HG03159 (cell line): ENCODE measurements around the gene NUP214.
"Not testable (repeated sequence)": the region's sequence is repeated elsewhere in the genome, so short reads cannot be mapped to it uniquely, and the experiment has no call there.

Experiments
- ATAC-seq: cut with Tn5 transposase; IDR thresholded peaks from one replicate; pipeline ENCODE4 v1.9.1; 2021; ENCODE audit warnings: mild to moderate bottlenecking, moderate library complexity; ENCODE audit not compliant: unreplicated experiment

The NUP214 gene

DNA sequence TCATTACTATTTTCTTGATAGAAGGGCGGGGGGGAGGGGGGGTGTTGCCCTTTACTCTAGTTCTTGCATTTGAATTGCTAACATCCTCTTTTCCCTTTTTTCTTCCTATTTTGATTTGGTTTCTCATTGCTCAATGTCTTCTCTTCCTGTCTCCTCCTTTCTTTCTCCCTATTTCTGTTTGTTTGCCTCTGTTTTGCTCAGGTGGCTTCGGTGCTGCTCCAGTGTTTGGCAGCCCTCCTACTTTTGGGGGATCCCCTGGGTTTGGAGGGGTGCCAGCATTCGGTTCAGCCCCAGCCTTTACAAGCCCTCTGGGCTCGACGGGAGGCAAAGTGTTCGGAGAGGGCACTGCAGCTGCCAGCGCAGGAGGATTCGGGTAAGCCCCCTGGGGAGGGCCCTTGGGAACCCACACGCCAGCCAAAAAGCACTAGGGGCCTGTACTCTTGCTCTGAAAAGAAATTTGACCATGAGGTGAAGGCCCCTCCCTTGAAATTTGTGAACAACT, 102.6 kb downstream of the NUP214 start:
- no peak for ATAC-seq

DNA sequence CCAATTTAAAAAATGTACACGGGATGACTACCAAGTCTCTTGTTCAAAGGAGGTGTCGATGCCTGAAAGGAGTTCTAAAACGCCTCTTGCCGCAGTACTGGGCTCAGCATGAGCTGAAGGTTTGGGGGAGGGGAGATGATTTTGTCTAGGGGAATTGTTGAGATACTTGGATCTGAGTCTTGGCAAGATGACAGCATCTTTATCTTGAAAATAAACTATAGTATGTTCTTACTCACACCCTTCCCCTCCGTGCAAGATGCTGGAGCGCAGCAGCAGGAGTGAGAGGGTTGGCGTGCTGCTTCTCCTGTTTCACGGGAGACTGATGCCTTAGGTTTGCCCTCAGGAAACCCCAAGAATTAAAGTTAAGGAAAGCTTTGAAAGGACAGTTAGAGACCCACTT, 103.6 kb downstream of the NUP214 start:
- no peak for ATAC-seq

DNA sequence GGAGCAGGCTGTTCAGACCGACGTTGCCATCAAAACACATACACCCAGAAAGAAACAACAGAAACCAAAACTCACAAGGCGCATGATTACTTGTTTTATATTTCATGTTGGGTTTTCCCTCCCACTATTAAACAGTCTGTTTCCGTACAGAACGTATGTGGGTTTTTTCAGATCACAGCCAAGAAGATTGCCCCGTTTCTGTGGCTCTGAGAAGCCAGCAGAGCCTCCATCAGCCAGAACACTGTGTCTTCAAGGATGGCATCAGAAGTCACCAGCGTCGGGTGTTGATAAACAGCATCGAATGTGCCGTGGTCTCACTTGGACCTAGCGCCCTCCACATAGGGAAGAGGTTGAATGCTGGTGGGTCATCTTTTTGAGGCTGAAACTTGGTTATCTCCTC, 108.2 kb downstream of the NUP214 start:
- no peak for ATAC-seq

DNA sequence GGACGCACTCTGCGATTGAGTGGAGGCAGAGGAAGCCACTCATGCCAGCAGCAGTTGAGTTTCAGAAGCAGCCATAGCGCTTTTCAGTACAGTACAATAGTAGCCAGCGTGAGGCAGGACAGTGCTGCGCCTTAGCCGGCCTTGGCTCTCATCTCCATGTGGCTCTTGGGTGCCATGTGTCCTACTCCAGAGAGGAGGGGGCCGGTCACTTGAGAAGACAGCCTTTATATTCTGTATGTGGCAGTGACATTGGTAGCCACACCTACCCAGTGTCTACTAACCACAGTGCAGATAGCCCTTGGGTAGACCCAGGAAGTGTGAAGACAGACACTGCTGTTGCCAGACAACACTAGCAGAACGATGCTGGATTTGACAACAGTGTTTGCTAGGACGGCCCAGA, 108.6 kb downstream of the NUP214 start:
- ATAC-seq, result no peak

DNA sequence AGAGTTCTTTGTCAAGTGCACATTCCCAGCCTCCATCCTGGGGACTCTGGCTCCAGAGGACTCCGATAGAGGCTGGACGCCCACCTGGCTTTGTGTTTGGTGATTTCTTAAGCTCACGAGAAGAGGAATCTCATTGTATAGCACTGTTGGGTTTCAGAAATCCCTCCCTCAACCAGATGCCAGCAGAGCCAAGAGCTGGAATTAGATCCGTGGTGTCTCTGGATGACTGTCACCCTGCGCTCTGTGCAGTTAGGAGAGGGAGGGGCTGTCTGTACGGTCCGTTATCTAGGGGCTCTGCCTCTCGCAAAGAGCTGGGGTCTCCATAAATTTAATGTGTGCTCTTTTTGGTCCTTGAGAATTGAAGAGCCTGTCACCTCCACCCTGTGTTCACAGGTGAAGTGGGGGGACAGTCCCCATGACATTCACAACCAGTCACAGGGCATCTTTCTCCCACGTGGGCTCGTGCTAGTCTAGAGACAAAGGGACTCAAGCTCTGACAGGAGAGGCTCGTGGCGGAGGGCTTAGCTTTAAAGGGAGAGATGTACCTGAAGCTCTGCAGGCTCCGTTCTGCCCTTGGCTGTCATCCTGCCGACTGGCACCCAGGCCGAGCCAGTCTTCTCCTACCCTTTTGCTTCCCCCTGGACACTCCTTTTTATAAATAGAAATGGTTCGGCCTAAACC, 109.6 kb downstream of the NUP214 start:
- ATAC-seq, result no peak

DNA sequence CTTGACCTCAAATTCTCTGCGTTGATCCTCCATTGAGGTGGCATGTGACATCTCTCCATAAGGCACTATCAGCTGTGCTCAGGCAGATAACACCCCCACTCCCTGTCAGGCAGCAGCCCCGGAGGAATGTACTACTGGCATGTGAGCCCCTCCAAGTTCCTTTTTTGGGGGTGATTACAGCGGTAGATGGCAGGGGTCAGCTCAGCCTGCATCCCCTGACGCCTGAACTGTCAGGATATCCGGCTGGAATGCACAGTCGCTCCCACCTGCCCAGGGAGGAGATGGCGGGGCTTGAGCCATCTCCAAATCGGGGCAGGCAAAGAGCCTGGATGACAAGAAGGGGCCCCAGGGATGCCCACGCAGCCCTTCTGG, 110.1 kb downstream of the NUP214 start:
- no peak for ATAC-seq

DNA sequence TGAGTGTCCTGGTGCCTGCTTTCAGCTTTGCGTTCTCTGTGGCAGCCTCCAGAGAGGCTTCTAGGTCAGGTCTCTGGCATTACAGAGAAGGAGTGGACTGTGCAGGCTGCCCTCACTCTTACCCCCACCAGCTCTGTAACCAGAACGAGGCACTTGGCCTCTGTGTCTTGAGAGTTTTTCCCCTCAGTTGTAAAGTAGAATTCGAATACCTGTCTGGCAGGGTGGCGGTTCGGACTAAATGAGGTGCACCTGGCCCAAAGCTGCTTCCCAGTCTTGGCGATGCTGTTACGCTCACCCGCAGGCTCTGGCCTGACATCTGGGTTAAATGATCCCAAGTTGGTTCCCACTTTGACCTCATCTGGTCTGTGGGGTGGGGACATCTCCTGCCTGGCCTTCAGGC, 110.8 kb downstream of the NUP214 start:
- no peak for ATAC-seq

DNA sequence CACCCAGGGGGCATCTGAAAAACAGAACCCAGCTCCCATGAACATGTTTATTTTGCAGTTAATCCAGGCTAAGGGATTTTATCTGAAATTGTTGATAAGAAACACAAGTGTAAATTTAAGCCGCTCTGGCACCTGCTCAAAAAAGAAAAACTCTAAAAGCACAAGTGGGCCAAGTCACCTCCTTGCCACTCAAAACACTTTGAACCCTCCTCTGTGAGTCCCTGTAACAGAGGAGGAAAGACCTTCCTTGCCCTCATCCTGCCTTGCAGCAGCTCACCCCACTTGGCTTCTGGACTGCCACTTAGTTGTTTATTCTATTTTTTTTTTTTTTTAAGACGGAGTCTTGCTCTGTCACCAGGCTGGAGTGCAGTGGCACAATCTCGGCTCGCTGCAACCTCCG, 111.4 kb downstream of the NUP214 start:
- no peak for ATAC-seq

DNA sequence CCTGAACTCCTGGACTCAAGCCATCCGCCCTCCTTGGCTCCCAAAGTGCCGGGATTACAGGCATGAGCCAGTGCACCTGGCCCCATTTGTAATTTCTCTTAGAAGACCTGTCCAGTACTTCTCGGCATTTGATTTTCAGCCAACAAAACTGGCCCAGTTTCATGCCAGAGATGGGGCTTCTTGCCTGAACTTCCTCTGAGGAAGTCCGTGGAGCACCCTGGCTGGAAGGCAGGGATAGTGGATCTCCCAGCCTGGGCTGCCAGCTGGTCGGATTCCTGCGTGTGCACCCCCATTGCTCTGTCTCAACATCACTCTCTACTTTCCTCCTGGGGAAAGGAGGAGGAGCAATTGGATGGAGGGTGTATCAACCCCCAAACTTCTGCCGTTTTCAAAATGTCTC, 111.9 kb downstream of the NUP214 start:
- no peak for ATAC-seq

DNA sequence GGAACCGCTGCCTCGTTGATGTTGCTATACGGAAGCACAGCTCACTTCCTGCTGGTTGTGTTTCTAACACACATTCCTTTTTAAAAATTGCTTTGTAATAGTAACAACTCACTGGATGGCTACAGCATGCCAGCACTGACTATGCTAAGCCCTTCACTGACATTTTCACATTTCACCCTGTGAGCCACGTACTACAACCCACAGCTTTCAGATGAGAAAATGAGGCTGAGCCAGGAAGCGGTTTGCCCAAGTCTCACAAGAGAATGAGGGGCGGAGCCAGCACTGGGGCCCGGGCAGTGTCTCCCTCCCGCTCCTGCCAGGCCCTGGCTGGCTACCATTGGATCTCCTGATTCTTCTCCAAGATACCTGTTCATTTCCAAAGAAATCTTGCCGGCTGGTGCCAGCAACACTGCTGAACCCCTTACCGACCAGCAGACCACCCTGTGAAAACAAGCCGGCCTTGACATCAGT, 112.6 kb downstream of the NUP214 start:
- ATAC-seq, result peak; percentile 82

DNA sequence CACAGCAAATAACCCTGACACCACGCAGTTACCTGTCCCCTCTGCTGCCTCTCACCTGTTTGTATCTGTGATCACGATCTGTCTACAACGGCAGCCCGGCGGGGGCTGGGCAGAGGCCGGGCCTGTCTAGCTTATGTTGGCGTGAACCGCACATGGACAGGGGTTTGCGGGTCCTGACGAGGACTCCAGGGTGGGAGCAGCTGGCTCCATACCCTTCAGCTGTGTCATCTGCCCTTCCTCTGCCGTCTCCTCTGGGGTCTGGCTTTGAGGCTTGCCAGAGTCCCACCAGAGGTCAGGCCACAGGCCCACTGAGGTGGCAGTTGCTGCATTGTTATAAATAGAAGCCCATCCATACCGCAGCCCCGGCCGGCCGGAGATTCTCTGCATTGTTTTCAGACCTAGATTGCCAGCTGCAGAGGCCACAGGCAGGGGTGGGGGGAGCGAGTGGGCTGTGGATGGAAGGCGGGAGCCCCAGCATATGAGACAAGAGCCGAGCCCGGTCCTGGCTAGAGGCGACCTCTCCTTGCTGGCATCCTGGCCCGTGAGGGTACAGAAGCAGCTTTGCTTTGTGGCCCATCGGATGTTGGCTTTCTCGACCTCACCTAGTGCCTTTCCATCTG, 113.1 kb downstream of the NUP214 start:
- ATAC-seq, result peak; percentile 20

DNA sequence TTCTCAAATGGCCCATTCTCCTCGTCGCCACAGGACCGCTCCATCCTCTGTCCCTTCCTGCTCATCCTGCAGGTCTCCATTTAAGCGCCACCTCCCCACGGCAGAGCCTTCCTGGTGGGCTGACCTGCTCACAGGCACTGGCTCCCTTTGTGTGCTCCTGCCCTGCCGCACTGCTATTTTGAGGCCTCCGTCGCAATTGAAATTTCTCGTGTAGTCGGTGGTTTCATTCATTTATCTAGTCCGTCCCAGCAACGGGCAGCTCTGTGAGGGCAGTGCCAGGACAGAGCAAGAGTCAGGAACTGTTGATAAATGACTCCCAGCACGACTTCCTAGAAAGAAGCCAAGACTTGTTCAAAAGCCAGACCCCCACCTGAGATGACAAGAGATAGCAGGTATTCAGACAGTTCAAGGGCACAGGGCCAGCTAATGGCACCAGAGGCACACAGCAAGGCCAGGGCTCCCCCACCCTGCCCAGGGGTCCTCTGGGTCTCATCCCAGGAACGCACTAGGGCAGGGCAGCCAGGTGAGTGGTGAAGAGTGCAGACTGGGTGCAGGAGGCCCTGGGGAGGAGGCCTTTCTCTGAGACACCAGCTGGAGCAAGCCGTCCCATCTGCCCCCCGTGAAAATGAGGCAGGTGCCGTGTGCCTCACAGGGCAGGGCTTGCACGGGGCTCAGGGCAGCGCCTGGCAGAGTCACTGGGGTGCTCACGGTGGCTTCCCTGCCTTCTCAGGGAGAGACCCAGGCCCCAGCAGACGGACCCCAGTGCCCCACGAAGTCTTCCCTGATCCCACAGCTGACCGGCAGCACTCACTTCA, 114.0 kb downstream of the NUP214 start:
- no peak for ATAC-seq

DNA sequence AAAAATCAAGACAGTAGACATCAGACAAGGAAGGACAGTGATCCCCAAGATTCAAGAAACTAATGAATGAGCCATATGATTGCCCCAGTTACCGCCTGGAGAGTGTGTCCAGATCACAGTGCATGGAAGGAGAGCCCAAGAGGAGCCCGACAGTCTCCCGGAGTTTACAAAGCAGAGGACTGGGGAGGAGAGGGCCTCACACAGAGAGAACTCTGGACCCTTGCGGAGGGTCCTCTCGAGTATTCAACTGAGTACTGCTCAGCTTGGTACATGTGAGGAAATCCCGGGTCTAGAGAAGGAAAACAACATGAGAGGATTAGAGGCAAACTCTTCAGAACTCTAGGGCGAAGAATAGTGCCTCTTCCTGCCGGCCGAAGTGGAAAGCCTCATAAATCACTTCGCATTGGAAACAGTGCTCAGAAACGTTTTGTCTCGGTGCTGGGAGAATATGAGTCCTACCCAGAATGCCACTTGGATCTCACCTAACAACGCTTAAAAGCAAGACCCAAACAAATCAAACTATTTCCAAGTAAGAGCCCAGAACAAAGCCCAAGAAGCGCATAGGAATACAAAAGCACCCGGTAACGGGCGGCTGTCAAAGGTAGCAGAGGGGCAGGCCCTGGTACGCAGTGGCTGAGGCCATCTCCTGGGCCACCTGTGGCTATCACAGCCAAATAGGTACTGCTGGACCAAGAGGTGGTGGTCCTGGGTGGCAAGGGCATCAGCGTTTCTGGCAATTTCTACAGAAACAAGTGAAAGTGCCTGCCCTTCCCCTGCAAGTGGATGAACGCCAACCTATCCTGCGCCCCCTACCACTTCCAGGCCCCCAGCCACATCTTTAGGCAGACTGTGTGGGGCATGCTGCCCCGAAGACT, 114.9 kb downstream of the NUP214 start:
- no peak for ATAC-seq

DNA sequence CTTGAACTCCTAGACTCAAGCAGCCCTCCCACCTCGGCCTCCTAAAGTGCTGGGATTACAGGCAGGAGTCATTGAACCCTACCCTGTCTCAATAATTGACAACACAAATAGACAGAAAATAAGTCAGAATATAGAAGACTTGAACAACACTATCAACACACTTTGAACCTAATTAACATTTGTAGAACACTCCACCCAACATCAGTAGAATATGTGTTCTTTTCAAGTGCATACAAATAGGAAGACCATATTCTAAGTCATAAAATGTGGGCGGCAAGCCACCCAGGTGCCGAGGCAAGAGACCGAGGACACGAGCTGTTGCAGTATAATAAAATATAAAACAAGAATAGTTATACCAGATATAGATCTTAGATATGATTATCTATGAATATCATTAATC, 118.9 kb downstream of the NUP214 start:
- ATAC-seq, result not testable (repeated sequence)

DNA sequence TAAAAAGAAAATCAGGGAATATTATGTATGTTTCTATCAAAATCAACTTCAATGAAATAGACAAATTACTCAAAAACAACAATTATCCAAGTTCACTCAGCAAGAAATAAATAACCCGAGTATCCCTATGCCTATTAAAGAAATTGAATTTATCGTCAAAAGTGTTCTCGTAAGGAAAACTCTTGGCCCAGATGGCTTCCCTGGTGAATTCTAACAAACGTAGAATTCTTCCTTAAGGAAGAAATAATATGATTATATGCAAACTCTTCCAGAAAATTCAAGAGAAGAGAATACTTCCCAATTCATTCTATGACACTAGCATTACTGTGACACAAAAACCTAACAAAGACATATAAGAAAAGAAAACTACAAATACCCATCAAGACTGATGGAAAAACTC, 121.2 kb downstream of the NUP214 start:
- ATAC-seq, result no peak

DNA sequence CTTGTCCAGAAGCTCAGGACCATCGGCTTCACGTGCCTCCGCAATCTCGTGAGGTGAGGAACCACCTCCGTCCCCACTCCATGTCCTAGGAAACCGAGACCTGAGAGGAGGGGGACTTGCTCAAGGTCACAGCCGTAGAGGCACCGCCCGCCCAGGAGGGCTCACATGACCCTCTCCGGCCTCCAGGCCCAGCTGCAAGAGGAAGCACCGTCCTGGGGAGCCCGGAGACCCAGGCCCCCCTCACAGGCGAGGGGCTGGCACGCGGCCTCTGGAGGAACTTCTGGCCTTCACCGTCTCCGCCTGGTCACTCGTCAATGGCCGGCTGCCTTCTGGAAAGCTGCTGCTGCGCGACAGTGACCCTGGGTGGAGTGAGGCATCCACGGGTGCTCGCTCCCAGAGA, 126.7 kb downstream of the NUP214 start:
- no peak for ATAC-seq

DNA sequence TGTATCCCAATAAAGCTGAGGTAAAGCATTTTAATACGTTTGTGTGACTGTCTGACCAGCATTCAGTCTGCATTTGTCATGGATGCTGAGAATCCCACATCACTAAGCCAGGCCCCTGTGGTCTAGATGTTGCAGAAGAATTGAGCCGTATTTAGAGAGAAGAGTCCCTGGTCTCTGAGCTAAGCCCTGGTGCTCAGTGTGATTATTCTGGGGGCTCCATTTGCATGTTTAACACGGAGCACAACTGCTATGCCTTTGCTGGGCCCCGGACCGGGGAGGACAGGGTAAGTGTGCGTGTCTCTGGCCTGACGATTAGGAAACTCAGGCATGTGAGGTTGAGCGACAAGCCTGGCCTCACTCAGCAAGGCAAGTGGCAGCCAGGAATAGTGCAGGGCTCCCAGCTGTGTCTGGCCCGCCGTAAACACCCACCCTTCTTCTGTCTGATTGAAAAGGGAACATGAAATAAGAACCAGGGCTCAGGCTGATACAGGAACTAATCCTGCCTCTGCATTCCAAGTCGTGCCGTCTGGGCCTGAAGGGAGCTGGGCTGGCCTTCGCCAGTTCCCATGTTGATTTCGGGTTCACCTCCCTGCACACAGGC, 128.6 kb downstream of the NUP214 start:
- ATAC-seq, result no peak

DNA sequence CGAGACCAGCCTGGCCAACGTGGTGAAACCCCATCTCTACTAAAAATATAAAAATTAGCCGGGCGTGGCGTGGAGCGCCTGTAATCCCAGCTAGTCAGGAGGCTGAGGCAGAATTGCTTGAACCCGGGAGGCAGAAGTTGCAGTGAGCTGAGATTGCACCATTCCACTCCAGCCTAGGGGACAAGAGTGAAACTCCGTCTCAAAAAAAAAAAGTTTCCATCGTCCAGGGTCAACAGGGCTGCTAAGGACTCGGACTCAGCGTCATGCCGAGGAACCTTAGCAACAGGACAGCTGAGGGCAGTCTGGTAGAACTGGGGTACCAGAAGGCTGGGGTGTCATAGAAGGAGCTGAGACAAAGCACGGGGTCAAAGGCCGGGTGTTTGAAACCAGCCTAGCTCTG, 129.2 kb downstream of the NUP214 start:
- no peak for ATAC-seq

DNA sequence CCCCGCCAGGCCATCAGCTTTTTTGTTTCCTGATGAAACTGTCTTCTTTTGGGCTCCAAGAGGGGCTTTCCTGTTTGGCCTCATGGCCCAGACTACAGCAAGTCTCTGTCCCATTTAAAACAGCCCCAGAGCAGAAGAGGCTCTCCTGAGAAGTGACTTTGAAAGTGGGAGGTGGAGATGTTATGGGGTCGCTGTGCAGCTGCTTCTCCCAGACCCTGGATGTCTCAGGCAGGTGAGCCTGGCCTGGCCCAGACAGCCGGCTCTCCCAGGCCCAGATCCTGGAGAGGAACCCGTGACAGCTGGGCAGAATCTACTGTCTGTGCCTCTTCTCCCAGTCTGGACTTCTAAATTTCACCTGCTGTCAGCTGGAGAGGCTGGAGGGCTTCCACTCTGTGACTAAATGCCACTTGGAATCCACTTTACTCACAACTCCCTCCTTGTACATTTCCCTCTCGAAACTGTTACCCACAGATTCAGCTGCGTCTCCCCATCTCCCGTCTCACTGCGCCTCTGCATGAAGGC, 130.4 kb downstream of the NUP214 start:
- ATAC-seq, result no peak
